Glutamatergic neuron (in vitro differentiated cells): ENCODE measurements around the gene COPS2. TPM values are rescaled to one million over a fixed set of nuclear protein-coding genes. Genes with fewer than 3 reads are reported as not detected.

ENCODE experiments used
- DNase-seq: peaks from one replicate; pipeline ENCODE4 v3.0.0; 2022
- H3K27ac Mint-ChIP-seq: one replicate; pipeline ENCODE4 v1.8.0; 2020; ENCODE audit warnings: mild to moderate bottlenecking, mixed read lengths, inconsistent platforms; ENCODE audit not compliant: unreplicated experiment
- H3K27me3 Mint-ChIP-seq: one replicate; pipeline ENCODE4 v1.8.0; 2020; ENCODE audit warnings: mild to moderate bottlenecking, moderate library complexity, mixed read lengths, inconsistent platforms; ENCODE audit not compliant: unreplicated experiment
- H3K36me3 Mint-ChIP-seq: one replicate; pipeline ENCODE4 v1.8.0; 2020; ENCODE audit warnings: mild to moderate bottlenecking, mixed read lengths, inconsistent platforms; ENCODE audit not compliant: unreplicated experiment
- H3K4me1 Mint-ChIP-seq: one replicate; pipeline ENCODE4 v1.8.0; 2020; ENCODE audit warnings: mild to moderate bottlenecking, low read depth, mixed read lengths, inconsistent platforms; ENCODE audit not compliant: unreplicated experiment
- H3K4me3 Mint-ChIP-seq: one replicate; pipeline ENCODE4 v1.8.0; 2020; ENCODE audit warnings: mild to moderate bottlenecking, mixed read lengths, inconsistent platforms; ENCODE audit not compliant: unreplicated experiment
- H3K9me3 Mint-ChIP-seq: one replicate; pipeline ENCODE4 v1.8.0; 2020; ENCODE audit warnings: mild to moderate bottlenecking, moderate library complexity, mixed read lengths, inconsistent platforms; ENCODE audit not compliant: unreplicated experiment
- CTCF ChIP-seq: fragments of 200-600 bp; sonication (generic); IDR thresholded peaks from one replicate; pipeline ENCODE4 v1.5.0; 2021; ENCODE audit not compliant: partially characterized antibody, unreplicated experiment
- total RNA-seq: library from RNA; stranded (reverse); fragmentation: NEBNext Ultra II Directional; extraction: Animal tissue kit (Norgen Biotek cat#: 25700); gene quantifications from one replicate; pipeline ENCODE4 v1.2.1, GENCODE V29; 2021; ENCODE audit not compliant: unreplicated experiment

The COPS2 gene
- total RNA-seq, 1 donor from 2014 or later: 71.8 TPM

- Mint-ChIP-seq H3K4me1 (peaks cover 13% of the 10 kb centered on the region), H3K27me3 (peaks cover 3% of the 10 kb centered on the region), H3K36me3 (no peaks in the 10 kb centered on the region), H3K27ac (peak overlapping the region; percentile 97), H3K4me3 (peak overlapping the region; percentile 97), H3K9me3 (no peaks in the 10 kb centered on the region)
- no peak for DNase-seq
- no peak for TF ChIP-seq CTCF
Observed at GRCh38 chr15:49155834-49156627, 632 bp upstream of the COPS2 start.

- Mint-ChIP-seq H3K27ac (peak overlapping the region; percentile 97), H3K36me3 (no peaks in the 10 kb centered on the region), H3K27me3 (peaks cover 3% of the 10 kb centered on the region), H3K9me3 (no peaks in the 10 kb centered on the region), H3K4me3 (peak overlapping the region; percentile 97), H3K4me1 (peaks cover 13% of the 10 kb centered on the region)
- TF ChIP-seq CTCF: no peak
- DNase-seq: no peak
Observed at GRCh38 chr15:49154799-49155109, 645 bp downstream of the COPS2 start.

- Mint-ChIP-seq H3K4me3 (peak overlapping the region; percentile 97), H3K27me3 (peaks cover 3% of the 10 kb centered on the region), H3K27ac (peak overlapping the region; percentile 97), H3K9me3 (no peaks in the 10 kb centered on the region), H3K36me3 (no peaks in the 10 kb centered on the region), H3K4me1 (peaks cover 13% of the 10 kb centered on the region)
- DNase-seq: no peak
- no peak for TF ChIP-seq CTCF
Observed at GRCh38 chr15:49154359-49154758, 1.0 kb downstream of the COPS2 start.

- Mint-ChIP-seq H3K4me1 (peaks cover 18% of the 10 kb centered on the region), H3K27me3 (peaks cover 3% of the 10 kb centered on the region), H3K36me3 (no peaks in the 10 kb centered on the region), H3K9me3 (no peaks in the 10 kb centered on the region), H3K27ac (no peak overlapping the region), H3K4me3 (no peak overlapping the region)
- no peak for TF ChIP-seq CTCF
- DNase-seq: no peak
Observed at GRCh38 chr15:49152552-49153312, 2.7 kb downstream of the COPS2 start.

- Mint-ChIP-seq H3K9me3 (no peaks in the 10 kb centered on the region), H3K36me3 (no peaks in the 10 kb centered on the region), H3K27ac (no peak overlapping the region), H3K4me1 (peaks cover 18% of the 10 kb centered on the region), H3K27me3 (peaks cover 3% of the 10 kb centered on the region), H3K4me3 (no peak overlapping the region)
- DNase-seq: no peak
- no peak for TF ChIP-seq CTCF
Observed at GRCh38 chr15:49151831-49152230, 3.6 kb downstream of the COPS2 start.
